ENCODE data around the gene TMEM9B. TPM values are rescaled to one million over a fixed set of nuclear protein-coding genes. Genes with fewer than 3 reads are reported as not detected.

Gene TMEM9B
- total RNA-seq, 1 experiment from 2014 or later: 13.6 TPM

DNA sequence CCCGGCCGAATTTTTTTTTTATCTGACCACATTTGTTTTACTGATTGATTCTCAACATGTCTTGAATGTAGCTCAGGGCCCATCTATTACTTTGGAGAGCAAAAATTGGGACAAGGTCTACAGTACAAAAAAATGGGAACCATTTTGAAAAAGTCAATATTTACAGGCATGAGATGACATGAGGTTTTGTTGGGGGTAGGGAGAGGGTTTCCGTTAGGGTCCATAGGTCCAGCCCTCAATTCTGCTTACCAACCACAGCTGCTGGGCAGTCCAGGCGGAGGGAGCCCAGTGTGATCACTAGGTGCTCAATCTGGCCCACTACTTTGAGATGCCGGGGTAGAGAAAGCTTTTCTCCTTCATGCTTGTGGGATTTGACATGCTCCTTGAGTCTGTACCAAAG is 21.2 kb upstream of the TMEM9B start:
- Histone ChIP-seq H3K9me3 (ENCODE audit: control insufficient read depth, low read depth, low read length) (no peaks in the 10 kb centered on the region), H2BK5ac (ENCODE audit: insufficient read length, low read length) (no peak overlapping the region), H4K8ac (replicated peaks; ENCODE audit: insufficient read length, low read depth, low read length) (no peak overlapping the region), H2BK20ac (ENCODE audit: low read depth, low read length, poor library complexity, severe bottlenecking) (no peak overlapping the region), H3K23ac (ENCODE audit: insufficient read length, low read depth, low read length) (no peak overlapping the region), H2AK5ac (ENCODE audit: insufficient read length, low read length) (no peak overlapping the region), H3K23me2 (ENCODE audit: insufficient read length, low read depth, low read length, poor library complexity, severe bottlenecking) (no peaks in the 10 kb centered on the region), H3K27ac (ENCODE audit: insufficient read length, low read depth, low read length) (no peak overlapping the region), H3K27me3 (ENCODE audit: insufficient read depth, low read length) (no peaks in the 10 kb centered on the region), H2BK12ac (ENCODE audit: insufficient read length, low read depth, low read length) (no peak overlapping the region), H3K79me1 (ENCODE audit: insufficient read depth, low read depth, low read length, poor library complexity, severe bottlenecking) (no peaks in the 10 kb centered on the region), H3K56ac (ENCODE audit: insufficient read length, low read depth, low read length) (no peak overlapping the region), H3K4ac (ENCODE audit: low read depth, low read length) (no peak overlapping the region), H3K79me2 (ENCODE audit: insufficient read depth, low read length) (no peaks in the 10 kb centered on the region), H4K20me1 (ENCODE audit: control insufficient read depth, insufficient read depth, insufficient read length) (no peaks in the 10 kb centered on the region), H3K9ac (ENCODE audit: extremely low read depth, insufficient read length, low read length) (no peak overlapping the region), H2AFZ (ENCODE audit: low read length) (no peak overlapping the region), H3K4me2 (ENCODE audit: insufficient read depth, insufficient read length, low read length) (no peak overlapping the region), H3K18ac (ENCODE audit: insufficient read length, low read depth, low read length) (no peak overlapping the region), H3K14ac (ENCODE audit: insufficient read depth, low read length) (no peak overlapping the region), H2BK15ac (ENCODE audit: low read depth, low read length) (no peak overlapping the region), H3T11ph (ENCODE audit: low read length) (no peak overlapping the region), H4K5ac (ENCODE audit: insufficient read length, low read depth, low read length) (no peak overlapping the region), H4K91ac (ENCODE audit: insufficient read length, low read depth, low read length) (no peak overlapping the region), H2BK120ac (ENCODE audit: low read depth, low read length, poor library complexity, severe bottlenecking) (no peak overlapping the region), H3K4me1 (ENCODE audit: insufficient read depth, low read length) (peaks cover 4% of the 10 kb centered on the region; the same call in 1 of the 2 replicates)
- no CpG with 5 or more reads among the region's 5 CpGs for WGBS (ENCODE audit: extremely low coverage, insufficient read length, low lambda C conversion rate)
- no peaks in the 10 kb centered on the region for H3K36me3 Mint-ChIP-seq (ENCODE audit: insufficient read depth in 1 of 3, low read depth in 3 of 3)
- peaks cover 6 to 8% of the 10 kb centered on the region in 2 experiments; a peak in 2 of 4 replicates for H3K4me1 Mint-ChIP-seq
- no peaks in the 10 kb centered on the region; a peak in 1 of 5 replicates for H3K9me3 Mint-ChIP-seq
- no peak overlapping the region for H3K4me3 Mint-ChIP-seq
- DNase-seq: no peak
- H3K27ac Mint-ChIP-seq: no peak overlapping the region; a peak in 1 of 7 replicates
- H3K27me3 Mint-ChIP-seq (ENCODE audit: low read depth): peaks cover 5% of the 10 kb centered on the region; the same call in 1 of the 2 replicates
- TF ChIP-seq CTCF (conservative IDR thresholded peaks at IDR 0.05): no peak

Data from H9 (cell line).